ENCODE data around the gene UPK1A.

- TF ChIP-seq CTCF (IDR thresholded peaks at IDR 0.05) = no peak
- TF ChIP-seq POLR2A (IDR thresholded peaks at IDR 0.05) = peak; percentile 53 to 54
- peak; percentile 73 to 95 (median 92) for TF ChIP-seq POLR2AphosphoS5 (IDR thresholded peaks at IDR 0.05)
Observed at GRCh38 chr19:35628565-35629331, 37.6 kb upstream of the UPK1A start, which contains the start of gene RBM42.

All from suprapubic skin (tissue), 4 donors.